WTC11 (cell line): Measurements from ENCODE around the gene ERVK3-1. TPM values are rescaled to one million over a fixed set of nuclear protein-coding genes. Genes with fewer than 3 reads are reported as not detected.
"Not testable (repeated sequence)": the region's sequence is repeated elsewhere in the genome, so short reads cannot be mapped to it uniquely, and the experiment has no call there.

Experiments used
- ATAC-seq: fragments of 200-7000 bp; cut with Tn5 transposase; 2 replicates; pipeline ENCODE4 v1.10.0; 2021; ENCODE audit warnings: mild to moderate bottlenecking, moderate library complexity
- CTCF ChIA-PET: fragments of 300-600 bp; sonication (Branson Sonifier 250); formaldehyde crosslinking; loops from one replicate; lab custom pipeline; 2021; ENCODE audit warnings: antibody characterized with exemption; lab: Charles Lee
- POLR2A ChIA-PET: fragments of 350-600 bp; sonication (Branson Sonifier 250); formaldehyde crosslinking; loops from one replicate; lab custom pipeline; 2021; ENCODE audit warnings: antibody characterized with exemption; lab: Charles Lee
- DNase-seq: peaks from one replicate; pipeline ENCODE4 v3.0.0; 2021; ENCODE audit warnings: low spot score
- H3K27ac Mint-ChIP-seq: 2 replicates; pipeline ENCODE4 v1.8.0; 2021; ENCODE audit warnings: mixed read lengths
- H3K27me3 Mint-ChIP-seq: 2 replicates; pipeline ENCODE4 v1.8.0; 2021; ENCODE audit warnings: low read depth, mild to moderate bottlenecking, moderate library complexity, mixed read lengths
- H3K36me3 Mint-ChIP-seq: 2 replicates; pipeline ENCODE4 v1.8.0; 2021; ENCODE audit warnings: mixed read lengths
- H3K4me1 Mint-ChIP-seq: 2 replicates; pipeline ENCODE4 v1.8.0; 2022; ENCODE audit warnings: mixed read lengths
- H3K4me3 Mint-ChIP-seq: 2 replicates; pipeline ENCODE4 v1.8.0; 2021; ENCODE audit warnings: mild to moderate bottlenecking, moderate library complexity, mixed read lengths
- H3K9me3 Mint-ChIP-seq: 2 replicates; pipeline ENCODE4 v1.8.0; 2021; ENCODE audit warnings: mixed read lengths
- CDX4 ChIP-seq: fragments of 250-450 bp; sonication (Bioruptor Pico); IDR thresholded peaks from 2 replicates; pipeline ENCODE4 v1.9.0; 2021; ENCODE audit warnings: moderate library complexity, mild to moderate bottlenecking, inconsistent platforms, borderline replicate concordance
- CTCF ChIP-seq: fragments of 200-600 bp; IDR thresholded peaks from 2 replicates; pipeline ENCODE4 v1.8.0; 2022; ENCODE audit warnings: antibody characterized with exemption
- ELF4 ChIP-seq: sonication (generic); formaldehyde crosslinking; IDR thresholded peaks from 2 replicates; pipeline ENCODE4 v1.8.1; 2022; ENCODE audit warnings: low read depth, mild to moderate bottlenecking, moderate library complexity, missing genetic modification reagents
- EMX1 ChIP-seq: fragments of 250-450 bp; sonication (Bioruptor Pico); IDR thresholded peaks from 2 replicates; pipeline ENCODE4 v1.8.0; 2021; ENCODE audit warnings: mild to moderate bottlenecking
- ERG ChIP-seq: fragments of 250-450 bp; sonication (Bioruptor Pico); IDR thresholded peaks from 2 replicates; pipeline ENCODE4 v1.8.0; 2021; ENCODE audit warnings: mild to moderate bottlenecking
- FOXJ3 ChIP-seq: sonication (generic); formaldehyde crosslinking; IDR thresholded peaks from 2 replicates; pipeline ENCODE4 v1.9.0; 2021; ENCODE audit warnings: missing genetic modification reagents, mild to moderate bottlenecking, borderline replicate concordance
- FOXK1 ChIP-seq: sonication (generic); formaldehyde crosslinking; IDR thresholded peaks from 2 replicates; pipeline ENCODE4 v1.8.0; 2022; ENCODE audit warnings: mild to moderate bottlenecking, moderate library complexity, missing genetic modification reagents
- FOXP1 ChIP-seq: sonication (generic); formaldehyde crosslinking; IDR thresholded peaks from 2 replicates; pipeline ENCODE4 v1.8.0; 2022; ENCODE audit warnings: missing genetic modification reagents, mild to moderate bottlenecking, moderate library complexity, borderline replicate concordance
- HMGA2 ChIP-seq: fragments of 250-450 bp; sonication (Bioruptor Pico); IDR thresholded peaks from 2 replicates; pipeline ENCODE4 v1.4.0; 2021; ENCODE audit warnings: mild to moderate bottlenecking, moderate library complexity
- IRF1 ChIP-seq: sonication (generic); formaldehyde crosslinking; IDR thresholded peaks from 2 replicates; pipeline ENCODE4 v1.8.0; 2023; ENCODE audit warnings: missing genetic modification reagents
- JUN ChIP-seq: sonication (generic); formaldehyde crosslinking; IDR thresholded peaks from 2 replicates; pipeline ENCODE4 v1.8.0; 2023; ENCODE audit warnings: mild to moderate bottlenecking, missing genetic modification reagents
- NFE2L1 ChIP-seq: sonication (generic); formaldehyde crosslinking; IDR thresholded peaks from 2 replicates; pipeline ENCODE4 v1.8.1; 2023; ENCODE audit warnings: missing genetic modification reagents
- NFYB ChIP-seq: sonication (generic); formaldehyde crosslinking; conservative IDR thresholded peaks from 2 replicates; pipeline ENCODE4 v1.8.0; 2022; ENCODE audit warnings: low read depth, missing genetic modification reagents
- NR1H2 ChIP-seq: sonication (generic); formaldehyde crosslinking; IDR thresholded peaks from 2 replicates; pipeline ENCODE4 v1.9.0; 2021; ENCODE audit warnings: mild to moderate bottlenecking, moderate library complexity, missing genetic modification reagents
- RORB ChIP-seq: fragments of 250-450 bp; sonication (Bioruptor Pico); IDR thresholded peaks from 2 replicates; pipeline ENCODE4 v1.9.0; 2021; ENCODE audit warnings: mild to moderate bottlenecking
- SMAD3 ChIP-seq: sonication (generic); formaldehyde crosslinking; IDR thresholded peaks from 2 replicates; pipeline ENCODE4 v1.8.0; 2022; ENCODE audit warnings: missing genetic modification reagents, mild to moderate bottlenecking, borderline replicate concordance
- ZNF121 ChIP-seq: sonication (generic); formaldehyde crosslinking; IDR thresholded peaks from 2 replicates; pipeline ENCODE4 v1.8.0; 2023; ENCODE audit warnings: missing genetic modification reagents
- ZNF317 ChIP-seq: sonication (generic); formaldehyde crosslinking; IDR thresholded peaks from 2 replicates; pipeline ENCODE4 v1.8.1; 2023; ENCODE audit warnings: low read depth, mild to moderate bottlenecking, moderate library complexity, missing genetic modification reagents, borderline replicate concordance
- ZNF396 ChIP-seq: fragments of 250-450 bp; sonication (Bioruptor Pico); IDR thresholded peaks from 2 replicates; pipeline ENCODE4 v1.8.0; 2021; ENCODE audit warnings: mild to moderate bottlenecking, moderate library complexity, borderline replicate concordance
- ZNF425 ChIP-seq: fragments of 250-450 bp; sonication (Bioruptor Pico); conservative IDR thresholded peaks from 2 replicates; pipeline ENCODE4 v1.9.0; 2021; ENCODE audit warnings: mild to moderate bottlenecking
- ZNF512 ChIP-seq: sonication (generic); formaldehyde crosslinking; IDR thresholded peaks from 2 replicates; pipeline ENCODE4 v1.8.1; 2022; ENCODE audit warnings: missing genetic modification reagents, borderline replicate concordance
- total RNA-seq: library from RNA; stranded (reverse); gene quantifications from 3 replicates; pipeline ENCODE4 v1.2.3, GENCODE V29; 2021
- TF ChIP-seq, protein P1 (sequence below): sonication (generic); formaldehyde crosslinking; IDR thresholded peaks from 2 replicates; pipeline ENCODE4 v1.8.0; 2022; ENCODE audit warnings: mild to moderate bottlenecking, missing genetic modification reagents

The ERVK3-1 gene
- total RNA-seq, 1 experiment from 2014 or later, result 26.0 TPM

- no peak for TF ChIP-seq NFYB
- no peak for TF ChIP-seq ZNF317 (CRISPR knock-in tag)
- TF ChIP-seq, protein P1, sequence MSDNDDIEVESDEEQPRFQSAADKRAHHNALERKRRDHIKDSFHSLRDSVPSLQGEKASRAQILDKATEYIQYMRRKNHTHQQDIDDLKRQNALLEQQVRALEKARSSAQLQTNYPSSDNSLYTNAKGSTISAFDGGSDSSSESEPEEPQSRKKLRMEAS (CRISPR knock-in tag), result no peak
- no peak for TF ChIP-seq IRF1 (CRISPR knock-in tag)
These were observed 2.6 kb downstream of the ERVK3-1 start (continued) for GRCh38 chr19:58307736-58308135.

DNA sequence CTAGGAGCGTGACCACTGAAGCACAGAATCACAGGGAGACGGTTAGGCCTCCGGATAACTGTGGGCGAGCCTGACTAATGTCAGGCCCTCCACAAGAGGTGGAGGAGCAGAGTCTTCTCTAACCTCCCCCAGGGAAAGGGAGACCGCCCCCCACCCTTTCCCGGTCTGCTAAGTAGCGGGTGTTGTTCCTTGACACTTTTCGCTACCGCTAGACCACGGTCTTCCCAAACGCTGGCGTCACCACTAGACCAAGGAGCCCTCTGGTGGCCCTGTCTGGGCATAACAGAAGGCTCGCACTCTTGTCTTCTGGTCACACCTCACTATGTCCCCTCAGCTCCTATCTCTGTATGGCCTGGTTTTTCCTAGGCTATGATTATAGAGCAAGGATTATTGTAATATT is 5.5 kb downstream of the ERVK3-1 start:
- H3K27me3 Mint-ChIP-seq, POLR2A ChIA-PET, H3K4me3 Mint-ChIP-seq, H3K9me3 Mint-ChIP-seq: not testable (repeated sequence)
- ATAC-seq, result peak; percentile 82
- Mint-ChIP-seq H3K36me3 (peaks cover 68% of the 10 kb centered on the region), H3K4me1 (peaks cover 13% of the 10 kb centered on the region), H3K27ac (peak overlapping the region; percentile 27; the same call in 1 of the 2 replicates)
- CTCF ChIA-PET, result interaction anchor here (0.6 kb wide), 2 partner anchors 23 to 92 kb away, joined by 4 read pairs; no protein-coding TSS in a partner anchor
- peak; percentile 52; the same call in 1 of the 2 replicates for TF ChIP-seq CTCF
- peak; percentile 81 for DNase-seq

DNA sequence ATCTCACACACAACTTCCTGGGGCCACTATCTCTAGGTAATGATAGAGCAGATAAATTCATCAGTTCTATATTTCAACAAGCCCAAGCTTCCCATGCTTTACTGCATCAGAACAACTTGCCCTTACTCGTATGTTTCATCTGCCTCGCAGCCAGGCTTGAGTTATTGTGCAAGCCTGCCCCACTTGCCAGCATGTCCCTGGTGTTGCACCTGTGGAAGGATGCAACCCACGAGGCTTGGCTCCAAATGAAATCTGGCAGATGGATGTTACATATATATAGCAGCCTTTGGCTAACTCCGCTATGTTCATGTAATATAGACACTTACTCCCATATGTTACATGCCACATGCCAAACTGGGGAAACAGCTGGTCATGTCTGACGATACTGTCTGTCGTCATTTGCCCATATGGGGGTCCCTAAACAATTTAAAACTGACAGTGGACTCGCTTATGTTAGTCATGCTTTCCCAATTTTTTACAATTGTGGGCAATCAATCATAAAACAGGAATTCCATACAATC is 6.2 kb downstream of the ERVK3-1 start:
- TF ChIP-seq ZNF396 (no peak), ERG (CRISPR knock-in tag) (no peak), CDX4 (no peak), SMAD3 (no peak)
- TF ChIP-seq, all 79 proteins: peak for 0
- DNase-seq (no peak), ATAC-seq (no peak)
- no peak overlapping the region for H3K4me3 Mint-ChIP-seq
- ChIA-PET CTCF (interaction anchor here (0.6 kb wide), 1 partner anchor 24 kb away, joined by 4 read pairs; no protein-coding TSS in a partner anchor), POLR2A (no interaction called here)
- peaks cover 6% of the 10 kb centered on the region for H3K4me1 Mint-ChIP-seq
- H3K9me3 Mint-ChIP-seq, result no peaks in the 10 kb centered on the region
- H3K27ac Mint-ChIP-seq, result no peak overlapping the region
- H3K36me3 Mint-ChIP-seq, result peaks cover 62% of the 10 kb centered on the region
- no peaks in the 10 kb centered on the region for H3K27me3 Mint-ChIP-seq

- CTCF ChIA-PET, result no interaction called here
- no peak for ATAC-seq
- TF ChIP-seq ELF4 (CRISPR knock-in tag) (no peak), NR1H2 (CRISPR knock-in tag) (no peak), NFE2L1 (CRISPR knock-in tag) (no peak), ZNF425 (CRISPR knock-in tag) (no peak), HMGA2 (no peak), RORB (CRISPR knock-in tag) (no peak), FOXP1 (no peak), ZNF512 (CRISPR knock-in tag) (no peak), SMAD3 (no peak), FOXK1 (CRISPR knock-in tag) (no peak), ZNF121 (CRISPR knock-in tag) (no peak), JUN (CRISPR knock-in tag) (no peak), EMX1 (CRISPR knock-in tag) (no peak), FOXJ3 (CRISPR knock-in tag) (no peak)
- TF ChIP-seq, protein P1 (CRISPR knock-in tag), result no peak
These were observed 10.4 kb downstream of the ERVK3-1 start for GRCh38 chr19:58315580-58315979.

More at GRCh38 chr19:58315580-58315979, 10.4 kb downstream of the ERVK3-1 start:
- POLR2A ChIA-PET, result no interaction called here
- Mint-ChIP-seq H3K4me1 (no peaks in the 10 kb centered on the region), H3K27ac (no peak overlapping the region), H3K9me3 (no peaks in the 10 kb centered on the region), H3K27me3 (no peaks in the 10 kb centered on the region), H3K4me3 (no peak overlapping the region), H3K36me3 (peaks cover 43% of the 10 kb centered on the region)
- no peak for DNase-seq
